ENCODE measurements around the gene VAC14.

The VAC14 gene

GRCh38 chr16:70767377-70768202 is 33.4 kb downstream of the VAC14 start:
- no peaks in the 10 kb centered on the region for H3K27me3 ChIP-seq (ENCODE audit: insufficient read depth, poor library complexity, severe bottlenecking)
- DNase-seq (ENCODE audit: low read depth in 1 of 2, low spot score in 1 of 2): no peak
- TF ChIP-seq SPI1 (IDR thresholded peaks at IDR 0.05; ENCODE audit: borderline replicate concordance, low read depth) (no peak), REST (IDR thresholded peaks at IDR 0.05; ENCODE audit: insufficient replicate concordance, low read depth) (no peak), CTCF (IDR thresholded peaks at IDR 0.05; ENCODE audit: insufficient read depth, low read length) (no peak), POLR2AphosphoS5 (IDR thresholded peaks at IDR 0.05; ENCODE audit: low read depth) (no peak), GABPA (IDR thresholded peaks at IDR 0.05; ENCODE audit: low read depth) (no peak)
- H3K27ac ChIP-seq (replicated peaks): no peak overlapping the region
- H3K4me3 ChIP-seq (replicated peaks; ENCODE audit: insufficient read depth, low read length): no peak overlapping the region

- no peak for DNase-seq (ENCODE audit: low read depth in 1 of 2, low spot score in 1 of 2)
- Histone ChIP-seq H3K4me3 (replicated peaks; ENCODE audit: insufficient read depth, low read length) (no peak overlapping the region), H3K27ac (replicated peaks) (no peak overlapping the region), H3K27me3 (ENCODE audit: insufficient read depth, poor library complexity, severe bottlenecking) (no peaks in the 10 kb centered on the region)
- no peak for TF ChIP-seq CTCF (IDR thresholded peaks at IDR 0.05; ENCODE audit: insufficient read depth, low read length)
- no peak for TF ChIP-seq POLR2AphosphoS5 (IDR thresholded peaks at IDR 0.05; ENCODE audit: low read depth)
Measured at GRCh38 chr16:70766658-70767057, 34.3 kb downstream of the VAC14 start.

GRCh38 chr16:70766176-70766575 is 34.8 kb downstream of the VAC14 start:
- H3K27ac ChIP-seq (replicated peaks): no peak overlapping the region
- DNase-seq (ENCODE audit: low read depth in 1 of 2, low spot score in 1 of 2): no peak
- H3K4me3 ChIP-seq (replicated peaks; ENCODE audit: insufficient read depth, low read length): no peak overlapping the region
- no peaks in the 10 kb centered on the region for H3K27me3 ChIP-seq (ENCODE audit: insufficient read depth, poor library complexity, severe bottlenecking)
- TF ChIP-seq POLR2AphosphoS5 (IDR thresholded peaks at IDR 0.05; ENCODE audit: low read depth): no peak
- TF ChIP-seq REST (IDR thresholded peaks at IDR 0.05; ENCODE audit: insufficient replicate concordance, low read depth): no peak
- TF ChIP-seq GABPA (IDR thresholded peaks at IDR 0.05; ENCODE audit: low read depth): no peak
- TF ChIP-seq CTCF (IDR thresholded peaks at IDR 0.05; ENCODE audit: insufficient read depth, low read length): no peak
- TF ChIP-seq SPI1 (IDR thresholded peaks at IDR 0.05; ENCODE audit: borderline replicate concordance, low read depth): no peak

GRCh38 chr16:70765491-70765890 is 35.5 kb downstream of the VAC14 start:
- Histone ChIP-seq H3K27me3 (ENCODE audit: insufficient read depth, poor library complexity, severe bottlenecking) (no peaks in the 10 kb centered on the region), H3K27ac (replicated peaks) (no peak overlapping the region)
- no peak for DNase-seq (ENCODE audit: low read depth in 1 of 2, low spot score in 1 of 2)

More at GRCh38 chr16:70765491-70765890, 35.5 kb downstream of the VAC14 start:
- TF ChIP-seq SPI1 (IDR thresholded peaks at IDR 0.05; ENCODE audit: borderline replicate concordance, low read depth) (no peak), GABPA (IDR thresholded peaks at IDR 0.05; ENCODE audit: low read depth) (no peak), POLR2AphosphoS5 (IDR thresholded peaks at IDR 0.05; ENCODE audit: low read depth) (no peak), REST (IDR thresholded peaks at IDR 0.05; ENCODE audit: insufficient replicate concordance, low read depth) (no peak), CTCF (IDR thresholded peaks at IDR 0.05; ENCODE audit: insufficient read depth, low read length) (no peak)
- no peak overlapping the region for H3K4me3 ChIP-seq (replicated peaks; ENCODE audit: insufficient read depth, low read length)
